A673 (cell line): ENCODE data around the gene BCAR3.

Source experiments
- CTCF ChIP-seq: fragments of 300-800, 200-600 bp; sonication (generic); conservative IDR thresholded peaks from 2 replicates; pipeline ENCODE4 v1.5.1; 2017; ENCODE audit warnings: low read depth, mild to moderate bottlenecking, antibody characterized with exemption, low read length, moderate library complexity, mixed read lengths
- EZH2 ChIP-seq: fragments of 200-600 bp; sonication (generic); IDR thresholded peaks from 2 replicates; pipeline ENCODE4 v1.6.1; 2017; ENCODE audit warnings: borderline replicate concordance, low read depth, mild to moderate bottlenecking, mixed read lengths, antibody characterized with exemption, low read length; ENCODE audit not compliant: poor library complexity, severe bottlenecking

GRCh38 chr1:93532780-93533378 is 148.8 kb downstream of the BCAR3 start:
- no peak for TF ChIP-seq CTCF
- TF ChIP-seq EZH2, result no peak
